IPS-15b (cell line): ENCODE results near the gene ANKRD35.
A peak's percentile ranks its signal among the peaks of the same experiment; 100 is the strongest.

Experiments used
- H3K27me3 ChIP-seq: one replicate; pipeline ENCODE4 v1.6.1; 2013; ENCODE audit warnings: low read length; ENCODE audit not compliant: control insufficient read depth, insufficient read depth
- H3K36me3 ChIP-seq: one replicate; pipeline ENCODE4 v1.6.1; 2013; ENCODE audit warnings: low read length; ENCODE audit not compliant: control insufficient read depth, insufficient read depth
- H3K4me1 ChIP-seq: one replicate; pipeline ENCODE4 v1.6.1; 2013; ENCODE audit warnings: mild to moderate bottlenecking, low read length; ENCODE audit not compliant: control insufficient read depth, insufficient read depth
- H3K4me3 ChIP-seq: one replicate; pipeline ENCODE4 v1.5.1; 2013; ENCODE audit warnings: low read depth, low read length
- H3K9ac ChIP-seq: one replicate; pipeline ENCODE4 v1.6.1; 2013; ENCODE audit warnings: low read depth, mild to moderate bottlenecking, low read length
- H3K9me3 ChIP-seq: one replicate; pipeline ENCODE4 v1.6.1; 2013; ENCODE audit warnings: mild to moderate bottlenecking, low read length; ENCODE audit not compliant: control insufficient read depth, insufficient read depth

Gene ANKRD35

GRCh38 chr1:145891587-145892485 is 6.2 kb upstream of the ANKRD35 start:
- Histone ChIP-seq H3K9me3 (no peaks in the 10 kb centered on the region), H3K36me3 (no peaks in the 10 kb centered on the region), H3K4me3 (peak overlapping the region; percentile 27), H3K9ac (peak overlapping the region; percentile 32), H3K4me1 (peaks cover 5% of the 10 kb centered on the region), H3K27me3 (peaks cover 2% of the 10 kb centered on the region)

- H3K9ac ChIP-seq = no peak overlapping the region
- no peaks in the 10 kb centered on the region for H3K27me3 ChIP-seq
- H3K4me3 ChIP-seq = no peak overlapping the region
- H3K9me3 ChIP-seq = no peaks in the 10 kb centered on the region
- H3K4me1 ChIP-seq = peaks cover 5% of the 10 kb centered on the region
- no peaks in the 10 kb centered on the region for H3K36me3 ChIP-seq
Measured at GRCh38 chr1:145891143-145891542, 5.5 kb upstream of the ANKRD35 start.

GRCh38 chr1:145889722-145890121 is 4.1 kb upstream of the ANKRD35 start:
- Histone ChIP-seq H3K27me3 (peaks cover 8% of the 10 kb centered on the region), H3K9ac (no peak overlapping the region), H3K9me3 (no peaks in the 10 kb centered on the region), H3K36me3 (no peaks in the 10 kb centered on the region), H3K4me1 (peaks cover 5% of the 10 kb centered on the region), H3K4me3 (no peak overlapping the region)

GRCh38 chr1:145887631-145888030 is 2.0 kb upstream of the ANKRD35 start:
- no peak overlapping the region for H3K4me3 ChIP-seq
- no peaks in the 10 kb centered on the region for H3K36me3 ChIP-seq
- no peak overlapping the region for H3K9ac ChIP-seq
- H3K4me1 ChIP-seq = peaks cover 5% of the 10 kb centered on the region
- H3K27me3 ChIP-seq = peaks cover 24% of the 10 kb centered on the region
- H3K9me3 ChIP-seq = no peaks in the 10 kb centered on the region

- Histone ChIP-seq H3K27me3 (peaks cover 26% of the 10 kb centered on the region), H3K36me3 (no peaks in the 10 kb centered on the region), H3K9me3 (no peaks in the 10 kb centered on the region), H3K4me1 (no peaks in the 10 kb centered on the region), H3K4me3 (no peak overlapping the region), H3K9ac (no peak overlapping the region)
Measured at GRCh38 chr1:145886816-145887215, 1.1 kb upstream of the ANKRD35 start.

GRCh38 chr1:145886390-145886789 is 724 bp upstream of the ANKRD35 start:
- no peaks in the 10 kb centered on the region for H3K4me1 ChIP-seq
- H3K4me3 ChIP-seq = peak overlapping the region; percentile 67
- H3K27me3 ChIP-seq = peaks cover 26% of the 10 kb centered on the region
- no peak overlapping the region for H3K9ac ChIP-seq
- no peaks in the 10 kb centered on the region for H3K9me3 ChIP-seq
- H3K36me3 ChIP-seq = no peaks in the 10 kb centered on the region

GRCh38 chr1:145884675-145885074 is 991 bp downstream of the ANKRD35 start:
- peaks cover 26% of the 10 kb centered on the region for H3K27me3 ChIP-seq
- H3K4me1 ChIP-seq = peaks cover 8% of the 10 kb centered on the region
- H3K9ac ChIP-seq = no peak overlapping the region
- no peaks in the 10 kb centered on the region for H3K36me3 ChIP-seq
- H3K9me3 ChIP-seq = no peaks in the 10 kb centered on the region
- H3K4me3 ChIP-seq = no peak overlapping the region

GRCh38 chr1:145879775-145880174 is 5.9 kb downstream of the ANKRD35 start:
- Histone ChIP-seq H3K9ac (no peak overlapping the region), H3K4me3 (no peak overlapping the region), H3K27me3 (peaks cover 28% of the 10 kb centered on the region), H3K4me1 (peaks cover 12% of the 10 kb centered on the region), H3K9me3 (no peaks in the 10 kb centered on the region), H3K36me3 (no peaks in the 10 kb centered on the region)

- H3K9ac ChIP-seq = no peak overlapping the region
- H3K36me3 ChIP-seq = no peaks in the 10 kb centered on the region
- no peak overlapping the region for H3K4me3 ChIP-seq
- no peaks in the 10 kb centered on the region for H3K9me3 ChIP-seq
- H3K27me3 ChIP-seq = peaks cover 28% of the 10 kb centered on the region
- peaks cover 12% of the 10 kb centered on the region for H3K4me1 ChIP-seq
Measured at GRCh38 chr1:145878724-145879123, 6.9 kb downstream of the ANKRD35 start.

GRCh38 chr1:145877923-145878486 is 7.7 kb downstream of the ANKRD35 start:
- Histone ChIP-seq H3K4me1 (peaks cover 14% of the 10 kb centered on the region), H3K27me3 (peaks cover 31% of the 10 kb centered on the region), H3K9me3 (no peaks in the 10 kb centered on the region), H3K4me3 (no peak overlapping the region), H3K36me3 (no peaks in the 10 kb centered on the region), H3K9ac (no peak overlapping the region)

GRCh38 chr1:145874646-145875045 is 11.0 kb downstream of the ANKRD35 start:
- Histone ChIP-seq H3K4me3 (no peak overlapping the region), H3K36me3 (no peaks in the 10 kb centered on the region), H3K27me3 (peaks cover 39% of the 10 kb centered on the region), H3K4me1 (peaks cover 13% of the 10 kb centered on the region), H3K9me3 (no peaks in the 10 kb centered on the region), H3K9ac (no peak overlapping the region)
